ENCODE results near the gene ATXN7L3B. TPM values are rescaled to one million over a fixed set of nuclear protein-coding genes. Genes with fewer than 3 reads are reported as not detected.

ATXN7L3B gene
- polyA plus RNA-seq, 1 donor from 2014 or later: 20.3 TPM

- no peaks in the 10 kb centered on the region for H3K9me3 Mint-ChIP-seq
- H3K36me3 Mint-ChIP-seq: peaks cover 3% of the 10 kb centered on the region
- peaks cover 2% of the 10 kb centered on the region for H3K27me3 Mint-ChIP-seq
- peak overlapping the region; percentile 93 to 99 (median 99) for H3K27ac Mint-ChIP-seq
- H3K4me1 Mint-ChIP-seq: peaks cover 40 to 53% (median 45%) of the 10 kb centered on the region in 3 donors
- peak overlapping the region; percentile 95 to 99 (median 96) for H3K4me3 Mint-ChIP-seq
Measured at GRCh38 chr12:74537126-74537706, 419 bp upstream of the ATXN7L3B start.

GRCh38 chr12:74538491-74539258, 1.0 kb downstream of the ATXN7L3B start:
- Mint-ChIP-seq H3K36me3 (peaks cover 3% of the 10 kb centered on the region), H3K4me3 (peak overlapping the region; percentile 95 to 99 (median 96)), H3K9me3 (no peaks in the 10 kb centered on the region), H3K4me1 (peaks cover 45 to 60% (median 55%) of the 10 kb centered on the region in 3 donors), H3K27me3 (peaks cover 2% of the 10 kb centered on the region), H3K27ac (peak overlapping the region; percentile 93 to 99 (median 99))

DNA sequence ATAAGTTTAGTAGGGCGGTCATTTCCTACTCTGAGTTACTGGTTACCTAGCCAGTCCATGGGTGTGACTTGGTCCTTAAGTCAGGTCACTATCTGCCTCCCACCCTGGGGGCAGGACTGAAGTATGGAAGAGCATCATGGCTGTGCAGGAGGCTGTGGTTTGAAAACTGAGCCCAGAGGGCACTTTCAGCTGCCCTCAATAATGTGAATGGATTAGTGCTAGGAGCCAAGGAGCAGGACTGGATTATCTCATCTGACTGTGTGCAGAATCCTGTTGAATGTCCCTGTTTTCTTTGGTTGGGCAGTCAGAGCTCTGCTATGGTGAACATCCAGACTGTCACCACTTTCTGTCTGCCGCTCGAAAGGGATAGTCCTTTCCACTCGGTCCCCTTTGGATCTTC, 1.6 kb downstream of the ATXN7L3B start:
- peaks cover 45 to 60% (median 55%) of the 10 kb centered on the region in 3 donors for H3K4me1 Mint-ChIP-seq
- H3K27ac Mint-ChIP-seq: peak overlapping the region; percentile 93 to 99 (median 99)
- peaks cover 3% of the 10 kb centered on the region for H3K36me3 Mint-ChIP-seq
- H3K4me3 Mint-ChIP-seq: peak overlapping the region; percentile 95 to 99 (median 96)
- no peaks in the 10 kb centered on the region for H3K9me3 Mint-ChIP-seq
- H3K27me3 Mint-ChIP-seq: peaks cover 2% of the 10 kb centered on the region

DNA sequence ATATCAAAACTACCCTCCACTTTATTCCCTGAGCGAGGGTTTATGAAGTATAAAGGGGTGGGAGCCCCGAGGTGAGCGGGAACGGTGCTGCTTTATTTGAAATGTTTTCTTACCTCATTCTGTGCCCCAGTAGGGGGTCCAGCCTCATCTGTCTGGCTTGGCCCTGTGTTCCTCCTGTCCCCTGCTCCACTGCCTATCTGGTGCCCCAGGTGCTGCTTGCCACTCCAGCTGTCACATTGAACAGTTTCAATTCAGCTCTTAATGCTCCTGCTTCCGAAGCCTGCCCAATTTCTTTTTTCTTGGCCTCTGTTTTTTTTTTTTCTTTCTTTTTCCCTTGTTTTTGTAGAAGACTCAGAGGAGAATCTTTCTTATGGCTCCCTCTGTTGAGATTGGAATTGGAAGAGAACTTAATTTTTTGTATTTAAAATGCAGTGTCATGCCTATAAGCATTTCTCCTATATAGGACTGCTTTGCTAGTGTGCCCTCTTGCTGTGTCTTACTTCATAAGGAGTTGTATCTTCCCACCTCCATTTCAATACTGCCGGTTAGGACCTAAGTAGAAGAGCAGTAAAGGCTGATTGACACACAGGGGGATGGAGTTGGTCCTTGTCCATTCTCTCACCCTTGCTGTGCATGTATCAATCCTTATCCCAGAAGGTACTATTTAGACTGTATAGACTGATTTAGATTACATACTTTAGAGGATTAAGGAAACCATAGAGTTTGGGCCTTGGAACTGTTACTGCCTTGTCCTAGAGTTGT, 2.3 kb downstream of the ATXN7L3B start:
- no peaks in the 10 kb centered on the region for H3K9me3 Mint-ChIP-seq

GRCh38 chr12:74541074-74541473, 3.4 kb downstream of the ATXN7L3B start:
- Mint-ChIP-seq H3K4me3 (peak overlapping the region; percentile 17 to 99 (median 96)), H3K36me3 (peaks cover 3% of the 10 kb centered on the region), H3K27ac (peak overlapping the region in 1 of 3 donors; percentile 97), H3K4me1 (peaks cover 43 to 60% (median 58%) of the 10 kb centered on the region in 3 donors), H3K9me3 (no peaks in the 10 kb centered on the region), H3K27me3 (peaks cover 2% of the 10 kb centered on the region)

More for the DNA sequence above, 2.3 kb downstream of the ATXN7L3B start:
- peak overlapping the region; percentile 93 to 99 (median 99) for H3K27ac Mint-ChIP-seq
- H3K27me3 Mint-ChIP-seq: peaks cover 2% of the 10 kb centered on the region
- H3K36me3 Mint-ChIP-seq: peaks cover 3% of the 10 kb centered on the region
- H3K4me3 Mint-ChIP-seq: peak overlapping the region; percentile 95 to 99 (median 96)
- peaks cover 45 to 60% (median 55%) of the 10 kb centered on the region in 3 donors for H3K4me1 Mint-ChIP-seq

DNA sequence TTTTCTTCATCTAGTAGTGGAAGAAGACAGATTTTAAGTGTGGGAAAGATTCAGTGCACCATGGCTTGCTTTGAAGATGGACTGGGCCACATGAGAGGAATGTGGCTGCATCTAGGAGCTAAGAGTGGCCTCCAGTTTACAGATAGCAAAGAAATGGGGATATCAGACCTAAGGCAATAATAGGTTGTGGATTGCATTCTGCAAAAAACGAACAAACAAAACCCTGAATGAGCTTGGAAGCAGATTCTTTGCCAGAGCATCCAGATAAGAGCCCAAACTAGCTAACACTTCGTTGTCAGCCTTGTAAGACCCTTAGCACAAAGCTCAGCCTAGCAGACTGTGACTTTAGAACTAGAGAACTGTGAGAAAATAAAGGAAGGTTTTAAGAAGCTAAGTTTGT, 9.6 kb downstream of the ATXN7L3B start:
- no peaks in the 10 kb centered on the region for H3K9me3 Mint-ChIP-seq
- H3K27ac Mint-ChIP-seq: no peak overlapping the region
- no peak overlapping the region for H3K4me3 Mint-ChIP-seq
- peaks cover 5 to 13% (median 7%) of the 10 kb centered on the region in 3 donors for H3K4me1 Mint-ChIP-seq
- no peaks in the 10 kb centered on the region for H3K27me3 Mint-ChIP-seq
- H3K36me3 Mint-ChIP-seq: no peaks in the 10 kb centered on the region

GRCh38 chr12:74551291-74551690, 13.7 kb downstream of the ATXN7L3B start:
- H3K36me3 Mint-ChIP-seq: no peaks in the 10 kb centered on the region
- H3K27me3 Mint-ChIP-seq: no peaks in the 10 kb centered on the region
- H3K4me1 Mint-ChIP-seq: peaks cover 0 to 5% (median 4%) of the 10 kb centered on the region in 3 donors
- H3K9me3 Mint-ChIP-seq: no peaks in the 10 kb centered on the region
- H3K4me3 Mint-ChIP-seq: no peak overlapping the region
- no peak overlapping the region for H3K27ac Mint-ChIP-seq

DNA sequence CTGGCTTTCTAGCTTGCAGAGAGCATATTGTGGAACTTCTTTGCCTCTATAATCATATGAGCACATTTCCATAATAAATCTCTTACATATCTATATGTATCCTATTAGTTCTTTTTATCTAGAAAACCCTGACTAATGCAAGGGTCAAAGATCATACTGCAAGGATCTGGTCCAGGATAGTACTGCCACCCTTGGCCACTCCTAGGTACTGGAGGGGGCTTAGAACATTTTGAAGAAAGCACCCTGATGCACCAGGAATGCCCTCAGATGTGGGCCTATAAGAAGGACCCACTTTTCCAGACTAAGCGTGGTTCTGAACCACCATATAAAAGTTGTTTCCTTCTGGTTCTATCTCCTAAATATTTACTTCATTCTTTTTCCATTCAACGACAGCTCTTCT, 14.6 kb downstream of the ATXN7L3B start:
- Mint-ChIP-seq H3K27ac (no peak overlapping the region), H3K9me3 (no peaks in the 10 kb centered on the region), H3K27me3 (no peaks in the 10 kb centered on the region), H3K4me1 (peaks cover 0 to 5% (median 4%) of the 10 kb centered on the region in 3 donors), H3K36me3 (no peaks in the 10 kb centered on the region), H3K4me3 (no peak overlapping the region)

- no peak overlapping the region for H3K27ac Mint-ChIP-seq
- no peaks in the 10 kb centered on the region for H3K36me3 Mint-ChIP-seq
- H3K4me1 Mint-ChIP-seq: no peaks in the 10 kb centered on the region
- no peaks in the 10 kb centered on the region for H3K27me3 Mint-ChIP-seq
- H3K9me3 Mint-ChIP-seq: no peaks in the 10 kb centered on the region
- no peak overlapping the region for H3K4me3 Mint-ChIP-seq
Measured at GRCh38 chr12:74559728-74560127, 22.1 kb downstream of the ATXN7L3B start.

DNA sequence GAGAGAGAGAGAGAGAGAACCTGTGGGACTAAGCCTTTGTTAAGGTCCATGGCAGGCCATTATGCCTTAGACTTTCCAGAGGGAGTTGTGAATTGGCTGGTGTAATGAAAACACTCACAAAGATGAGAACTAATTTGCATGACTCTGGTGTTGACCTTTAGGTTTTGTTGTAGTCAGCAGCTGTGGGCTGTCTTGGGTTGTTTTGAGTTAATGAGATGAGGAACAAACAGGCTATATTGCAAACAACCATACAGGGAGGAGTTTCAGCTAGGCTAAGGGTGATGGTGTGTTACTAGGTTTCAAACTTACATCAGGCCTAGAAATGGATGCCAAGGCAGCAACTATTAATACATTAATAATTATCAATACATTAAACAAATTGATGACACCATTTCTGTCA, 26.3 kb downstream of the ATXN7L3B start:
- H3K4me3 Mint-ChIP-seq: no peak overlapping the region
- no peaks in the 10 kb centered on the region for H3K36me3 Mint-ChIP-seq
- no peaks in the 10 kb centered on the region for H3K4me1 Mint-ChIP-seq
- no peak overlapping the region for H3K27ac Mint-ChIP-seq
- no peaks in the 10 kb centered on the region for H3K9me3 Mint-ChIP-seq
- peaks cover 1% of the 10 kb centered on the region for H3K27me3 Mint-ChIP-seq

- H3K4me1 Mint-ChIP-seq: no peaks in the 10 kb centered on the region
- no peaks in the 10 kb centered on the region for H3K36me3 Mint-ChIP-seq
- H3K9me3 Mint-ChIP-seq: peaks cover 0 to 4% (median 1%) of the 10 kb centered on the region in 3 donors
- H3K27me3 Mint-ChIP-seq: peaks cover 2% of the 10 kb centered on the region
- H3K27ac Mint-ChIP-seq: no peak overlapping the region
- no peak overlapping the region for H3K4me3 Mint-ChIP-seq
Measured at GRCh38 chr12:74578486-74578885, 40.9 kb downstream of the ATXN7L3B start.

DNA sequence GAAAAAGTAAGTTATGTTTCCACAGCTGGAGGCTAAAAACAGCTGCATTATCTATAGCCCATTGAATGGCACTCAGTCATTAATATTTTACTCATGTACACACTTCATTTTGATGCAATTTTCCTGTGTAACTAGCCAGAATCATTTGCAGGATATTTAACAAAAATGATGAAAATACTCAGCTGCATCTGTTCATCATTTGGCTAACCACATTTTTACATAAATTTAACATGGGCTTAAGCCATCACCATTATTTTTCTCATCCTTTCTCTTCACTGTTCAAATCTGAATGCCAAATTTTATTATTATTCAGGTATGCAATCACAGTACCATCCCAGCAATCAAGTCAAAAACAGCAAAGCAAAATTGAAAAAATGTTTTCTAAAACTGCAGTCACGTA, 41.8 kb downstream of the ATXN7L3B start:
- no peaks in the 10 kb centered on the region for H3K36me3 Mint-ChIP-seq
- H3K9me3 Mint-ChIP-seq: peaks cover 0 to 1% (median 0%) of the 10 kb centered on the region in 3 donors
- no peaks in the 10 kb centered on the region for H3K4me1 Mint-ChIP-seq
- no peak overlapping the region for H3K4me3 Mint-ChIP-seq
- H3K27ac Mint-ChIP-seq: no peak overlapping the region
- H3K27me3 Mint-ChIP-seq: peaks cover 2% of the 10 kb centered on the region

- Mint-ChIP-seq H3K36me3 (no peaks in the 10 kb centered on the region), H3K27me3 (peaks cover 2% of the 10 kb centered on the region), H3K9me3 (peaks cover 0 to 1% (median 0%) of the 10 kb centered on the region in 3 donors), H3K4me1 (no peaks in the 10 kb centered on the region), H3K27ac (no peak overlapping the region), H3K4me3 (no peak overlapping the region)
Measured at GRCh38 chr12:74579981-74580380, 42.3 kb downstream of the ATXN7L3B start.

DNA sequence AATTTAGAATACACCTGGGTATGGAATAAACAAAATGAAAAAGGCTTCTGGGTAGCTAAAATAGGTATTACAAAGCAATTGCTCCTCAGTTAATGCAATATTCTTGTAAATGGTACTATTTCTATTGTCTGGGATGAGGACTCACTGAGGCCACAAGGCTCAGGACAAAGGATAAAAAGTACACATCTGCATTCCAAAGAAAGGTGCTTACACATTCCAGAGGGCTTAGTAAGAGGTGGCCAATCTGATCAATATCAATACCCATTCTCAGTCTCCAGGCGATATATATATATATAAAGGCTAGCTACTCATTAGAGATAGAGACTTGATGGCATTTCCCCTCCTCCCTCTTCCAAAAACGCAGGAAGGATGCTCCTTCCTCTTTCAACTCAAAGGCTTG, 43.8 kb downstream of the ATXN7L3B start:
- no peaks in the 10 kb centered on the region for H3K27me3 Mint-ChIP-seq
- H3K4me1 Mint-ChIP-seq: no peaks in the 10 kb centered on the region
- no peaks in the 10 kb centered on the region for H3K9me3 Mint-ChIP-seq
- no peak overlapping the region for H3K27ac Mint-ChIP-seq
- H3K4me3 Mint-ChIP-seq: no peak overlapping the region
- no peaks in the 10 kb centered on the region for H3K36me3 Mint-ChIP-seq

- Mint-ChIP-seq H3K4me3 (no peak overlapping the region), H3K36me3 (no peaks in the 10 kb centered on the region), H3K27ac (no peak overlapping the region), H3K9me3 (no peaks in the 10 kb centered on the region), H3K27me3 (no peaks in the 10 kb centered on the region), H3K4me1 (no peaks in the 10 kb centered on the region)
Measured at GRCh38 chr12:74584483-74585062, 46.9 kb downstream of the ATXN7L3B start.

All from IgD-negative memory B cell (primary cell).